Superior temporal gyrus (tissue), 1 donor: ENCODE data around the gene TNS4.
"Not testable (repeated sequence)": the region's sequence is repeated elsewhere in the genome, so short reads cannot be mapped to it uniquely, and the experiment has no call there.

Experiments used
- DNase-seq: peaks from one replicate; pipeline ENCODE4 v3.0.0-alpha.2; 2016; ENCODE audit errors: extremely low spot score

TNS4 gene

GRCh38 chr17:40501499-40501911 lies at the start of gene TNS4:
TNS4 (minus strand) TSS chr17:40501623; CDS start chr17:40496425, 5,198 bp downstream.
- no peak for DNase-seq

GRCh38 chr17:40550608-40551007 lies 49.2 kb upstream of the TNS4 start:
- DNase-seq, result no peak

- DNase-seq, result no peak
These were observed 47.7 kb upstream of the TNS4 start for GRCh38 chr17:40548982-40549685.

GRCh38 chr17:40548491-40548981 lies 47.1 kb upstream of the TNS4 start:
- DNase-seq, result no peak

DNA sequence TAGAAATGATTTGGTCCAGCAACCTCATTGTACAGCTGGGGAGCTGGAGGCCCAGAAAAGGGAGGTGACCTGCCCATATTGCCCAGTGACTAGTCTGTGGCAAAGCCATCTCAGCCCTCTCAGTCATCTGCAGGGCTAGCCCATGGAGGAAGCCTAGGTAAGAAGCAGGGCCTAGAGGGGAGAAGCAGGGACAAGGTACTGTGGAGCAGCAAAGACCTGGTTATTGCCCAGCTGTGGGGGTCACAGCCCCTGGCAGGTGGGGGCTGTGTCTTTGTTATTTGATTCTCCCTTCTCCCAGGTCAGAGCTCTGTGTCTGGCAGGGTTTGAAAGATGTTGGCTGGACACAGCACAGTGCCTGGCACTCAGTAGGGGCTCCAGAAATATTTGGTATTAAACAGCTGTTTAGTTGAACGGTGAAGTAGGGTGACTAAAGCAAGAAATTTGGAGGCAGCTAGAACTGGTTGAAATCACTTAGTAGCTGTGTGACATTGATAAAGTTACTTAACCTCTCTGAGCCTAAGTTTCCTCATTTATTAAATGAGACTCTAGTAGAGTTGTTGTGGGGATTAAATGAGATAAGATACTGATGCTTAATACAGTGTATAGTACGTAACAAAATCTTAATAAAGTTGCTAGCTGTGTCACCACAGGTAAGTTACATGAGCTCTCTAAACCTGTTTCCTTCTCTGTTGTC lies 46.5 kb upstream of the TNS4 start:
- no peak for DNase-seq

DNA sequence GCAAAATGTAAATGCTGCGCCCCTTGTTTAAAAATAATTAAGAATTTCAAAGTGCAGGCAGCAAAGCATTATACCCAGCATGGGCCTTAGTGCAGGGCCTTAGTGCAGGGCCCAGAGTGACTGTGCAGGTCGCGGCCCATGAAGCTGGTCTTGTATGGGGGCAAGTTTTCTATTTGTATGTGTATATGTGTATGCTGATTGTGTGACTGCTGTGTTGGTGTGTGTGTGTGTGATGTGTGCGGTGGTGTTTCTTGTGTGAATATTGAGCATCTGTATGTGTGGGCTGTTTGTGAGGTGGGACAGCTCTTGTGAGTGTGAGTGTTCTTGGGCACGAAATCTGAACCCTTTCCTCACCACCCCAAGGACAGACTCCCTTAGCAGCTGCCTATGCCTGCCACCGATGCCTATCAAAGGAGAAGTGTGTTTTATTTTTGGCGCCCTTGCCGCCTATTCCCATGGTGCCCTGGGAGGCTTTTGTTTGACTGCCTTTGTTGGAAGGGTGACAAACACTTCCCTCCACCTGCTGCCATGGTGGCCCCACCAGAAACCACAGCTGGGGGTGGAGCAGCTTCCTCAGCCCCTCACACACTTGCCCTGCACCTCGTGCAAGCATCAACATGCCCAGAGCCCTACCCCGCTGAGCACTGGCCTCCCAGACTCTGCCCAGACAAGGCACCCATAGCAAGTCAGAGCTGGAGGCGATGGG lies 45.8 kb upstream of the TNS4 start:
- no peak for DNase-seq

- DNase-seq, result not testable (repeated sequence)
These were observed 45.1 kb upstream of the TNS4 start for GRCh38 chr17:40546497-40546896.

- DNase-seq, result no peak
These were observed 44.2 kb upstream of the TNS4 start for GRCh38 chr17:40545660-40546059.

GRCh38 chr17:40542558-40543411 lies 41.4 kb upstream of the TNS4 start:
- DNase-seq, result no peak

- no peak for DNase-seq
These were observed 40.6 kb upstream of the TNS4 start for GRCh38 chr17:40541873-40542557.

- DNase-seq, result no peak
These were observed 39.8 kb upstream of the TNS4 start for GRCh38 chr17:40541060-40541872.

GRCh38 chr17:40540448-40540847 lies 39.0 kb upstream of the TNS4 start:
- no peak for DNase-seq

DNA sequence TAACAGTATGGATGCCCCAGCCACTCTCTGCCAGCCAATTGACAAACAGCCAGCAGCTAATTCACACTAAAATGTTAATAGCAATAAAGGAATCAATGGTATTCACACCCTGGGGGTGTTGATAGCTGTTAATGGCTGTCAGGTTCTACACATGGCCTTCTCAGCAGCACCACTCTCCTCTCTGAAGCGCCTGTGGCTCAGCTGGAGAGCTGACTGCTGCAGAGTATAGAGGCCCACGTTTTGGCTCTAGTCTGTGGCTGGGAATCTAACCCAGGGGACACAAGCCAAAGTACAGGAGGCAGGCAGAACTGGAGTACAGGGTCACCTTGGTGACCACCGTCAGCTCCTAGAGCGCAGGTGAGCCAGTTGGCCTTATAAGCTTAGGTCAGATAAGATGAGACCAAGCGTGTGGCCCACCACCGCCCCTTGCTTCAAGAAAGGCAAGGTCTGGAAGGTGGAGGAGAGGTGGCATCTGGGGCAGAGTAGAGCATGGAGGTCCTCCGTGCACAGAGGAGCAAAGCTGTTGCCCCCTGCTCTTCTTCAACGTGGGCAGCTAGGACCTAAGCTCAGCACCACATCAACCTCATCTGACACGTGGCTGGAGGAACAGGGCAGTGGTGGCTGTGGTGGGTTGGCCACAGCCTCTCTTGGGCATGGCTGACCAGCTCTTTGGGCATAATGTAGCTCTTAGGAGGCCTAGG lies 38.4 kb upstream of the TNS4 start:
- no peak for DNase-seq

DNA sequence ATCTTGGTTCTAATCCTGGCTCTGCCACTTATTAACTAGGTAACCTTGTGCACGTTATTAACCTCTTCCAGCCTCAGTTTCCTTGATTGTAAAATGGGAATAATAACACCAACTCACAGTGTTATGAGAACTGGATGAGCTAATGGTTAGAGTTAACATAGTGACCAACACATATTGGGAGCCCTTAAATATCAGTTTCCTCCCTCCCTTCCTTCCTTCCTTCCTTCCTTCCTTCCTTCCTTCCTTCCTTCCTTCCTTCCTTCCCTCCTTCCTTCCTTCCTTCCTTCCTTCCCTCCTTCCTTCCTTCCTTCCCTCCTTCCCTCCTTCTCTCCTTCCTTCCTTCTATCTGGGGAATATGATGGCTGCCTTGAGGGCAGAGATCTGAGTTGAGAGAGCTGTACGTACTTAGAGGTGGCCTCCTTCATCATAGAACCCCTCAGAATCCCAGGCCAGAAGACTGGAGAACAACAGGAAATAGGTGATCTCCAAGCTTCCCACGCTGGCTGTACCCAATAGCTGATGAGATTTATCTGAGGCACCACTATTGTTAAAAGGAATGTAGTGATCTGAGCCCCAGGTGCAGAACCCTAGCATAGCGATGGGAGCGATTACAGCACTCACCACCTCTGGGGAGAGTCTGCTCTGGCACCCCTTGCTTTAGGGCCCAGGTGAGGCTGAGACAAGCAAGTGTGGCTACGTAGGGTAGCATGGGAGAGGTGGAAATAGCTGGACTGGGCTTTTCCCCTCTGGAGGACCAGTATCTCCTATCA lies 37.7 kb upstream of the TNS4 start:
- DNase-seq, result no peak

DNA sequence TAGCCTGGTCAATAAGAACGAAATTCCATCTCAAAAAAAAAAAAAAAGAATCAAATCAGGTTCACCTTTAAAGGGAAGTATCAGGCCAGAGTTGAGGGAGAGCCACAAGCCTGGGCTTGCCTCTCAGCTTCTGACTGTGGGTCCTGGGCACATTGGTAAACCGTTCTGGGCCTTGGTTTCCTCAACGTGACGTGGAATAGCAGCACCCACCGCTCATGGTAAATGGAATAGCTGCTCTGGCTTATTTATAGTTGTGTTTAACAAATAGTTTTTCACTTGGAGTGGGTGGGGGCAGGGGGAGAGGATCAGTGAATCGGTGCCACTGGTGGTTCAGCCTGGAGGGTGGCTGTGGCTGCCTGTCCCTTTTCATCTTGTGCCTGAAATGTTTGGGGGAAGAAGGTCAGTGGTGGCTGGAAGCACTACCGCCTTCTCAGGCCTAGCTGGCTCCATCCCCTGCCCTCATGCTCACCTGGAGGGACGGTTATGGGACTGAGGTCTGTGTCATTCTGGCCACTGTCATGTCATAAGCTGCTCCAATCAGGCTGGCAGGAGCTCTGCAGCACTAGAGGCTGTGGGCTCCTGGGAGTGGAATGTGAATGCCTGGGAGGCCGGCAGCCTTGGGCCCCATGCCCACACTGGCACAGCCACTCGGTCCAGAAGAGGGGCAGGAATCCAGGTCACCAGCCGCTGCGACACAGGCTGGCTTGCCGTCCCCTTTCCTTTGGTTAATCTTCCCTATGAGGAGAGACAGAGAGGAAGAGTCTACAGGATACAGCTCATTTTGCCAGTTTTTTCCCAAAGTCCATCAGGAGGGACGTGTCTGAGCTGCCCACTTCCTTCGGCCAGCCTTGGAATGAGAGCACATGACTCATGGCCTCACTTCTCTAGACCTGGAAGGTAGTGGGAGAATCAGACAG lies 36.9 kb upstream of the TNS4 start:
- no peak for DNase-seq

GRCh38 chr17:40536295-40537171 lies 35.1 kb upstream of the TNS4 start:
- no peak for DNase-seq

GRCh38 chr17:40535924-40536294 lies 34.5 kb upstream of the TNS4 start:
- DNase-seq, result no peak
